Liver (tissue), 3 donors: Measurements from ENCODE around the gene ST3GAL4.

ENCODE experiments used
- CTCF ChIP-seq: fragments of 150-350 bp; IDR thresholded peaks from 2 replicates; pipeline ENCODE4 v1.5.1; 2017; ENCODE audit warnings: improper control_type of control experiment, low read depth, low read length; ENCODE audit not compliant: missing input control
- EGR1 ChIP-seq, 2 donors: IDR thresholded peaks; 2 replicates each; pipeline ENCODE4 v1.6.1; 2016 to 2018; ENCODE audit warnings: antibody characterized with exemption in 2 of 2, low read depth in 2 of 2
- TF ChIP-seq, protein P1 (sequence below): IDR thresholded peaks from 2 replicates; pipeline ENCODE4 v1.6.1; 2016; ENCODE audit warnings: antibody characterized with exemption
- donor health status: healthy.
- donor health status: healthy.

- TF ChIP-seq CTCF (no peak), EGR1 (IDR thresholded peaks at IDR 0.05; ENCODE audit: low read depth in 2 of 2) (no peak)
- TF ChIP-seq, protein P1, sequence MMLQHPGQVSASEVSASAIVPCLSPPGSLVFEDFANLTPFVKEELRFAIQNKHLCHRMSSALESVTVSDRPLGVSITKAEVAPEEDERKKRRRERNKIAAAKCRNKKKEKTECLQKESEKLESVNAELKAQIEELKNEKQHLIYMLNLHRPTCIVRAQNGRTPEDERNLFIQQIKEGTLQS: no peak
These were observed 49.9 kb downstream of the ST3GAL4 start for GRCh38 chr11:126405374-126405773.
